ENCODE measurements around the gene CARNS1. TPM values are rescaled to one million over a fixed set of nuclear protein-coding genes. Genes with fewer than 3 reads are reported as not detected.

CARNS1 gene
- total RNA-seq, 1 experiment from 2014 or later: 0.13 TPM

- no TSS peak for BruUV-seq (replicated peaks)
- POLR2A ChIA-PET (ENCODE audit: low non-redundant PET): no interaction called here
- Histone ChIP-seq H3K4me3 (ENCODE audit: low read depth, low read length, poor library complexity, severe bottlenecking) (no peak overlapping the region), H3K36me3 (ENCODE audit: insufficient read depth, low read length, poor library complexity, severe bottlenecking) (no peaks in the 10 kb centered on the region), H3K4me1 (ENCODE audit: insufficient read depth, low read length, poor library complexity, severe bottlenecking) (peaks cover 6% of the 10 kb centered on the region), H3K27me3 (replicated peaks; ENCODE audit: insufficient read depth, low read depth, low read length, poor library complexity) (no peaks in the 10 kb centered on the region), H3K9me3 (ENCODE audit: low read depth, low read length, poor library complexity, severe bottlenecking) (no peaks in the 10 kb centered on the region), H3K27ac (ENCODE audit: low read depth, low read length, poor library complexity, severe bottlenecking) (no peak overlapping the region)
- TF ChIP-seq EZH2 (IDR thresholded peaks at IDR 0.05; ENCODE audit: borderline replicate concordance, low read depth, low read length, poor library complexity, severe bottlenecking) (no peak), CTCF (conservative IDR thresholded peaks at IDR 0.05; ENCODE audit: low read depth, low read length) (no peak)
- no peak for DNase-seq (ENCODE audit: low spot score)
- intact Hi-C loops (cut with micrococcal nuclease; ENCODE audit: unreplicated experiment): no loop called here
- CTCF ChIA-PET: interaction anchor here (0.6 kb wide), 1 partner anchor 555 kb away, joined by 3 read pairs; no protein-coding TSS in a partner anchor
These were observed 9.0 kb upstream of the CARNS1 start for GRCh38 chr11:67406420-67406968.

GRCh38 chr11:67406969-67407687, 8.3 kb upstream of the CARNS1 start:
- TF ChIP-seq EZH2 (IDR thresholded peaks at IDR 0.05; ENCODE audit: borderline replicate concordance, low read depth, low read length, poor library complexity, severe bottlenecking): no peak
- TF ChIP-seq CTCF (conservative IDR thresholded peaks at IDR 0.05; ENCODE audit: low read depth, low read length): 0 out of 2 replicates have a peak, but pooled peaks have one; percentile 26
- Histone ChIP-seq H3K36me3 (ENCODE audit: insufficient read depth, low read length, poor library complexity, severe bottlenecking) (no peaks in the 10 kb centered on the region), H3K27me3 (replicated peaks; ENCODE audit: insufficient read depth, low read depth, low read length, poor library complexity) (no peaks in the 10 kb centered on the region), H3K27ac (ENCODE audit: low read depth, low read length, poor library complexity, severe bottlenecking) (no peak overlapping the region), H3K9me3 (ENCODE audit: low read depth, low read length, poor library complexity, severe bottlenecking) (no peaks in the 10 kb centered on the region), H3K4me1 (ENCODE audit: insufficient read depth, low read length, poor library complexity, severe bottlenecking) (peaks cover 3% of the 10 kb centered on the region), H3K4me3 (ENCODE audit: low read depth, low read length, poor library complexity, severe bottlenecking) (no peak overlapping the region)
- no peak for DNase-seq (ENCODE audit: low spot score)
- ChIA-PET CTCF (interaction anchor here (0.6 kb wide), 1 partner anchor 556 kb away, joined by 3 read pairs; no protein-coding TSS in a partner anchor), POLR2A (ENCODE audit: low non-redundant PET) (no interaction called here)
- BruUV-seq (replicated peaks): no TSS peak
- intact Hi-C loops (cut with micrococcal nuclease; ENCODE audit: unreplicated experiment): no loop called here

- BruUV-seq (replicated peaks): no TSS peak
- CTCF ChIA-PET: no interaction called here
- no peak overlapping the region for H3K4me3 ChIP-seq (ENCODE audit: low read depth, low read length, poor library complexity, severe bottlenecking)
- H3K36me3 ChIP-seq (ENCODE audit: insufficient read depth, low read length, poor library complexity, severe bottlenecking): no peaks in the 10 kb centered on the region
- POLR2A ChIA-PET (ENCODE audit: low non-redundant PET): no interaction called here
- no peak overlapping the region for H3K27ac ChIP-seq (ENCODE audit: low read depth, low read length, poor library complexity, severe bottlenecking)
- TF ChIP-seq CTCF (conservative IDR thresholded peaks at IDR 0.05; ENCODE audit: low read depth, low read length): no peak
- no peak for TF ChIP-seq EZH2 (IDR thresholded peaks at IDR 0.05; ENCODE audit: borderline replicate concordance, low read depth, low read length, poor library complexity, severe bottlenecking)
- no peaks in the 10 kb centered on the region for H3K27me3 ChIP-seq (replicated peaks; ENCODE audit: insufficient read depth, low read depth, low read length, poor library complexity)
- DNase-seq (ENCODE audit: low spot score): no peak
- H3K9me3 ChIP-seq (ENCODE audit: low read depth, low read length, poor library complexity, severe bottlenecking): no peaks in the 10 kb centered on the region
- no peaks in the 10 kb centered on the region for H3K4me1 ChIP-seq (ENCODE audit: insufficient read depth, low read length, poor library complexity, severe bottlenecking)
- intact Hi-C loops (cut with micrococcal nuclease; ENCODE audit: unreplicated experiment): no loop called here
These were observed 7.8 kb upstream of the CARNS1 start for GRCh38 chr11:67407688-67408163.

Measured in A673 (cell line).